ENCODE measurements around the gene SPG7.

DNA sequence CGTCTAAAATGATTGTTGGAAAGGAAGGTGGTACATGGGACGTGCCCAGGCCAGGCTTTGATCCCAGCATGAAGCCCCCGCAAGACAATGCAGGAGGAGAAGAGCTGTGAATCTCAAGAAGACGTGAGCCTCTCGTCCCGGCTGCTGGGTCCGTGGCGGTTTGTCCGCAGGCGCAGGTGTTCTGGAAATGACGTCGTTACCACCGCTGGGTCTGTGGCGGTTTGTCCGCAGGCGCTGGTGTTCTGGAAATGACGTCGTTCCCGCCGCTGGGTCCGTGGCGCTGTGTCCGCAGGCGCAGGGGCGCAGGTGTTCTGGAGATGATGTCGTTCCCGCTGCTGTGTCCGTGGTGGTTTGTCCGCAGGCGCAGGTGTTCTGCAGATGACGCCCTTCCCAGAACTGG lies 14.1 kb downstream of the SPG7 start:
- no peak for TF ChIP-seq CTCF (IDR thresholded peaks at IDR 0.05; ENCODE audit: borderline replicate concordance, extremely low read depth, low read length, poor library complexity, severe bottlenecking)
- TF ChIP-seq EZH2 (IDR thresholded peaks at IDR 0.05; ENCODE audit: borderline replicate concordance, low read depth, low read length, severe bottlenecking): no peak
